LNCaP clone FGC (cell line): ENCODE measurements around the gene CACNA2D3.
"Not testable (repeated sequence)": the region's sequence is repeated elsewhere in the genome, so short reads cannot be mapped to it uniquely, and the experiment has no call there.

ENCODE experiments used
- DNase-seq: peaks from one replicate; pipeline ENCODE4 v3.0.0-alpha.2; 2011; ENCODE audit warnings: low read depth
- H3K4me3 ChIP-seq: 2 replicates; pipeline ENCODE4 v1.5.1; 2011; ENCODE audit warnings: mild to moderate bottlenecking, low read depth, low read length, control low read depth
- TF ChIP-seq, protein P1 (sequence below): IDR thresholded peaks from 2 replicates; pipeline ENCODE4 v1.5.1; 2012; ENCODE audit warnings: mild to moderate bottlenecking; ENCODE audit not compliant: control insufficient read depth, insufficient read depth; ENCODE audit errors: extremely low read depth

Gene CACNA2D3

GRCh38 chr3:54086652-54087405, 35.5 kb upstream of the CACNA2D3 start:
- TF ChIP-seq, protein P1, sequence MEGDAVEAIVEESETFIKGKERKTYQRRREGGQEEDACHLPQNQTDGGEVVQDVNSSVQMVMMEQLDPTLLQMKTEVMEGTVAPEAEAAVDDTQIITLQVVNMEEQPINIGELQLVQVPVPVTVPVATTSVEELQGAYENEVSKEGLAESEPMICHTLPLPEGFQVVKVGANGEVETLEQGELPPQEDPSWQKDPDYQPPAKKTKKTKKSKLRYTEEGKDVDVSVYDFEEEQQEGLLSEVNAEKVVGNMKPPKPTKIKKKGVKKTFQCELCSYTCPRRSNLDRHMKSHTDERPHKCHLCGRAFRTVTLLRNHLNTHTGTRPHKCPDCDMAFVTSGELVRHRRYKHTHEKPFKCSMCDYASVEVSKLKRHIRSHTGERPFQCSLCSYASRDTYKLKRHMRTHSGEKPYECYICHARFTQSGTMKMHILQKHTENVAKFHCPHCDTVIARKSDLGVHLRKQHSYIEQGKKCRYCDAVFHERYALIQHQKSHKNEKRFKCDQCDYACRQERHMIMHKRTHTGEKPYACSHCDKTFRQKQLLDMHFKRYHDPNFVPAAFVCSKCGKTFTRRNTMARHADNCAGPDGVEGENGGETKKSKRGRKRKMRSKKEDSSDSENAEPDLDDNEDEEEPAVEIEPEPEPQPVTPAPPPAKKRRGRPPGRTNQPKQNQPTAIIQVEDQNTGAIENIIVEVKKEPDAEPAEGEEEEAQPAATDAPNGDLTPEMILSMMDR = no peak
- no peak overlapping the region for H3K4me3 ChIP-seq
- DNase-seq = no peak

- TF ChIP-seq, protein P1 = no peak
- H3K4me3 ChIP-seq = no peak overlapping the region
These were observed 34.6 kb upstream of the CACNA2D3 start for GRCh38 chr3:54087581-54088410.

GRCh38 chr3:54093491-54094248, 28.7 kb upstream of the CACNA2D3 start:
- no peak overlapping the region for H3K4me3 ChIP-seq
- TF ChIP-seq, protein P1 = no peak
- DNase-seq = no peak

More at GRCh38 chr3:54087581-54088410, 34.6 kb upstream of the CACNA2D3 start:
- DNase-seq = no peak

- DNase-seq = no peak
- no peak overlapping the region for H3K4me3 ChIP-seq
- TF ChIP-seq, protein P1 = no peak
These were observed 27.4 kb upstream of the CACNA2D3 start for GRCh38 chr3:54094926-54095325.

GRCh38 chr3:54099381-54099780, 23.0 kb upstream of the CACNA2D3 start:
- H3K4me3 ChIP-seq = no peak overlapping the region
- no peak for DNase-seq
- TF ChIP-seq, protein P1 = no peak

GRCh38 chr3:54104084-54104483, 18.3 kb upstream of the CACNA2D3 start:
- no peak for DNase-seq
- H3K4me3 ChIP-seq = no peak overlapping the region
- TF ChIP-seq, protein P1 = no peak

GRCh38 chr3:54116129-54116528, 6.2 kb upstream of the CACNA2D3 start:
- DNase-seq = not testable (repeated sequence)

More at GRCh38 chr3:54116129-54116528, 6.2 kb upstream of the CACNA2D3 start:
- H3K4me3 ChIP-seq = not testable (repeated sequence)
